GM19023 (cell line): ENCODE results near the gene GSTA4.
A peak's percentile ranks its signal among the peaks of the same experiment; 100 is the strongest.
"Not testable (repeated sequence)": the region's sequence is repeated elsewhere in the genome, so short reads cannot be mapped to it uniquely, and the experiment has no call there.

Experiments used
- ATAC-seq: cut with Tn5 transposase; IDR thresholded peaks from one replicate; pipeline ENCODE4 v1.9.1; 2021; ENCODE audit warnings: mild to moderate bottlenecking, moderate library complexity; ENCODE audit not compliant: unreplicated experiment

GSTA4 gene

GRCh38 chr6:53014744-53015143 is 19.7 kb upstream of the GSTA4 start:
- ATAC-seq: no peak

- ATAC-seq: no peak
Observed at GRCh38 chr6:53014063-53014462, 19.0 kb upstream of the GSTA4 start.

- ATAC-seq: no peak
Observed at GRCh38 chr6:53011979-53012378, 16.9 kb upstream of the GSTA4 start.

- ATAC-seq: no peak
Observed at GRCh38 chr6:53010504-53010903, 15.4 kb upstream of the GSTA4 start.

GRCh38 chr6:53009511-53009910 is 14.4 kb upstream of the GSTA4 start:
- no peak for ATAC-seq

GRCh38 chr6:53009056-53009455 is 14.0 kb upstream of the GSTA4 start:
- ATAC-seq: no peak

DNA sequence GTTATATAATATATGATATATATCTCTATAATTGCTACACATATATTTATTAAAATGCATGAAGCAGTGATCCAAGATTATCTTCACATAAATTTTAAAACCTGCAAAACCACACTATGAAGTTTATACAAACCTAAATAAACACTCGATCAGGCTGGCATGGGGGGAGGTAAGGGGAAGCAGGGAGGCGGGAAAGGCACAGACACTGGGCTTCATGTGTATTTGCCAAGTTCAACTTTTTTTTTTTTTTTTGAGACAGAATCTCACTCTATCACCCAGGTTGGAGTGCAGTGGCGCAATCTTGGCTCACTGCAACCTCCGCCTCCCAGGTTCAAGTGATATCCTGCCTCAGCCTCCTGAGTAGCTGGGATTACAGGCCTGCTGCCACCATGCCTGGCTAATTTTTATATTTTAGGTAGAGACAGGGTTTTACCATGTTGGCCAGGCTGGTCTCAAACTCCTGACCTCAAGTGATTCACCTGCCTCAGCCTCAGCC is 13.2 kb upstream of the GSTA4 start:
- not testable (repeated sequence) for ATAC-seq

DNA sequence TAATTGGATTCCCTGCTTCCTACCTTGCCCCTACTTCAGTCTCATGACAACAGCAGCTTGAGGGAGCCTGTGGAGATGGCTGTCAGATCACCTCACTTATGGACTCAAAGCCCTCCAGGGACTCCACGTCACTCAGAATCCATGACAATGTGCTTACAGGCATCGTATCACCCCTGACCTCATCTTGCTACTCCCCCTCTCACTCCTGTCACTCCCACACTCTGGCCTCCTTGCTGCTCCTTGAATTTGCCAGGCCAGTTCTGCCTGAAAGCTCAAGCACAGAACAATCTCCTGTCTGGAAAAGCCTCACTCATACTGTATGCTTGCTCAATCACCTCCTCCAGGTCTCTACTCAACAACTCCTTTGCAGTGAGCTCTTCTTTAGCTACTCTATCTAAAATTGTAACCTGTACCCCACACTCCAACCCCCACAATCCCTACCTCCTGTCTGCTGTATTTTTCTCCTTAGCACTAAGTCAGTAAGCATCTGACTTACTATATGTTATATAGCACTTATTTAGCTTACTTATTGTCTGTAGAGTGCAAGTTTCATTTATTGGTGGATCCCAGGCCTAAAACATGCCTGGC is 10.7 kb upstream of the GSTA4 start:
- ATAC-seq: no peak

DNA sequence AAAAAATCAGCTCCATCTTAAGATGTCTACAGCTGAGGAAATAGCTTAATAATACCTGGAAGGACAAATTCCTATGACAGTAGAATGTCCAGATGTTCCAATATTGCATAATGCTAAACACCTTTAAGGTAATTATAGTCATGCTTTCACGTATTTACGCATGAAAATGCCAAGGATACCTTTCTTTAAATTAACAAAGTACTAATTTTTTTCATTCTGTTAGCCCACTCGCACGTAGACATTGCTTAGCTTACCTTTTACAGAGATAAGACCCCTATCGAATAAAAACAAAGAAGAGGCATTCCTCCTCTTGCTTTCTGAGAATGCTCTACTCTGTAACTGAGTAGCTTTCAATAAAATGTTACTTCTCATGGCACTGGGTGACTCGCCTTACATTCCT is 4.4 kb upstream of the GSTA4 start:
- ATAC-seq: no peak

GRCh38 chr6:52998603-52999002 is 3.5 kb upstream of the GSTA4 start:
- no peak for ATAC-seq

DNA sequence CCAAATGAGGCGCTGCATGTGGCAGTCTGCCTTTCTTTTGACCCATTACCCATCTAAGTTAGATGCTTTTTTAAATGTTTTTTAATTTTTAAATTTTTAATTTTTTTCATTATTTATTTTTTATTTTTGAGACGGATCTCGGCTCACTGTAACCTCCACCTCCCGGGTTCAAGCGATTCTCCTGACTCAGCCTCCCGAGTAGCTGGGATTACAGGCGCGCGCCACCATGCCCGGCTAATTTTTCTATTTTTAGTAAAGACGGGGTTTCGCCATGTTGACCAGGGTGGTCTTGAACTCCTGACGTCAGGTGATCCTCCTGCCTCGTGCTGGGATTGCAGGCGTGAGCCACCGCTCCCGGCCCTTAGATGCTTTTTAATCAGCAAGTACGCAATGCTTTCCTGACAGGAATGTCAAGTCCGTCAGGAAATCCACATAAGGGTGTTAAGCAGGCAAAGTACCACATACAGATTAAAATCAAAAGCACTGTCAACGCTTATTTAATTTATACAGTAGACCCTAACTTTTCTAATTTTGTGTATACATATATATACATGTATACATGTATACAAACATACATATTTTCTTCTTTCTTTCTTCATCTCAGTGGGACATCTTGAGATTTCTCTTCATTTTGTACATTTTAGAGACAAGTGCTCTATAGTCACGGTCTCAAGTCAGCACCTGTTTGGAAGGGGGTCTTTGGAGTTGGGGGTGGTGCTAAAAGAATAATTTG is 995 bp upstream of the GSTA4 start:
- ATAC-seq: no peak

GRCh38 chr6:52994839-52995088 is 320 bp downstream of the GSTA4 start:
- peak; percentile 25 for ATAC-seq

GRCh38 chr6:52994031-52994838 is 849 bp downstream of the GSTA4 start:
- ATAC-seq: peak; percentile 1

GRCh38 chr6:52992980-52993920 is 1.8 kb downstream of the GSTA4 start:
- ATAC-seq: no peak

GRCh38 chr6:52990342-52990741 is 4.7 kb downstream of the GSTA4 start:
- no peak for ATAC-seq

DNA sequence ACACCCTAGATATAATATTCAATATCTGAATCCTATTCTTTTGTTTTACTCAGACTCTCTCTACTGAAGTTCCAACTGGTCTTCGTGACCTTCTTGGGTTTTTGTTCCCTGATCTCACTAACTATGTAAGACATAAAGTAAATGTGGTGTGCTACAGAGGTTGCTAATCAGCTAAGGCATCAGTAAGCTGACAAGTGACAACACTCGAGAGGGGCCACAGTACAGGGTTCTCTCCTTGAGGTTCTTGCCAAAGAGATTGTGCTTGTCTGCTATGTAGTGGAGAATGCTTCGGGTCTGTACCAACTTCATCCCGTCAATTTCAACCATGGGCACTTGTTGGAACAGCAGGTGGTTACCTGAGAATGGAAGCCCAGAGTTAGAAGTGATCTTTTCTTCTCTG is 9.9 kb downstream of the GSTA4 start:
- no peak for ATAC-seq

DNA sequence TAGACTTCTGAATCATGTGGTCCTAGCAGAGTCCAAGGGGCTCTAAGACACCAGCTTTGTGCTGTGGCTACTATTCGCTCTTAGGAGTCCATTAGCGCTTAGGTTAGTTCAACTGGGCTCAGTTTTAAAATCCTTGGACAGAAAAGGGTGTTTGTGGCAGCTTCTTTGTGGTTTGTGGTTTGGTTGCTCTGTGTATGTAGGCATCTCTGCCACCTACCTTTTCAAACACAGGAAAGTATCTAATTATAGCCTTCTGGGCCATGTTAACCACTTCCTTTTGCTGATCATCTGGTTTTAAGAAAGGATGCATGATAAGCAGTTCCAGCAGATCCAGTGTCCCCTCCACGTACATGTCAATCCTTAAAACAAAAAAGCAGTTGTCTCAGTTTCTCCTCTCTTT is 10.8 kb downstream of the GSTA4 start:
- peak; percentile 52 for ATAC-seq

DNA sequence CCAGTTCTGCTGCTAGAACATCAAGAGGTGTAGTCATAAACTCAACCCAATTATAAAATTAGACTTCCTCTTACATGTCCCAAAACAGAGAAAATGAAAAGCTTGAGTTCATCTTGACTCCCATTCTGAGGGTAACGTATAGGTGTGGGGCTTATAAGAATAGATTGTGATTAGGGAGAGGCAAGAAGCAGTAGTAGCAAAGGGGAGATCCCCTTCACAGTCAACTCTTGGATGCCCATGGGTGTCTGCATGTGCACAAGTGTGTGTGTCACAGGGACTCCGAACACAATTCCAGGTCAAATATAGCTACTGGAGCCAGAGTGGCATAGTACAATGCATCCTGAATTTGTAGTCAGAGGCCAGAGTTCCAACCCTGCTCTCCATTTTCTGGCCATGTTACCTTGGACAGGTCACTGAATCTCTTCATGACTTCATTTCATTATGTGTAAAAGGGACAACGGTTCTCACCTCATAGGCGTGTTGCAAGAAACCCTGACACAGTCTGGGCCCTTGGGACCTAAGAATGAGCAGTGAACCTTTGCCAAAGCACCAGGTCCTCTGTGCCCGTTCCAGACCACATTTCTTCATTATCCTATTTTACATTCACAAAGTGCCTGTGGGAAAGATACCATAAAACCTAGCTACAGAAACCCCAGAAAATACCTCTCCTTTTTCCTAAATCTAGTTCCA is 11.8 kb downstream of the GSTA4 start:
- no peak for ATAC-seq

GRCh38 chr6:52982680-52983079 is 12.4 kb downstream of the GSTA4 start:
- ATAC-seq: no peak

- no peak for ATAC-seq
Observed at GRCh38 chr6:52981222-52981900, 13.7 kb downstream of the GSTA4 start.
